HCEC 1CT (cell line): ENCODE measurements around the gene DAG1.
A peak's percentile ranks its signal among the peaks of the same experiment; 100 is the strongest.

Experiments used
- DNase-seq: peaks from one replicate; pipeline ENCODE4 v3.0.0-alpha.2; 2017

Gene DAG1

DNA sequence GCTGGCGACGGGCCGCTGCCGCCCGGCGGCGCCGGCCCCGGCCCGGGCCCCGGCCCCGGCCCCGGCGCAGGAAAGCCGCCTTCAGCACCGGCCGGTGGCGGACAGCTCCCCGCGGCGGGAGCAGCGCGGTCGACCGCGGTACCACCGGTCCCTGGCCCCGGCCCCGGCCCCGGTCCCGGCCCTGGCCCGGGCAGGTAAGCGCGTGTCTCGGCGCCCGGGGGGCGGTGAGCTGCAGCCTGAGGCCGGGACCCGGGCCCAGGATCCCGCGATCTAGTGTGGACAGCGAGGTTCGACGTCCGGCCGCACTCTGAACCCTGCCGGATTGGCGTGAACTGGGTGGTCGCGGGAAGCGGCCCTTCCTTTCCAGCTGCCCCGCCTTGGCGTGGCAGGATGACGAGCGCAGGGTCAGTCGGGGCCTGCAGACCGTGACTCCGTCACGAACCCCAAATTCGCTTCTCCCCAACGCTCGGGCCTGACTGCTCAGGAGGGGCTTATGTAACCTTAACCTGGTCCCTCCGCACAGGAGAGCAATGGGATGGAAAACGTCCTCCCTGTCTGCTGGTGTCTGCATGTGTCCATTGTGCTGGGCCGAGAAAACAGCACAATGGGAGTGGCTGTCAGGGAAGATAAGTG, 84.7 kb downstream of the DAG1 start:
- no peak for DNase-seq

DNA sequence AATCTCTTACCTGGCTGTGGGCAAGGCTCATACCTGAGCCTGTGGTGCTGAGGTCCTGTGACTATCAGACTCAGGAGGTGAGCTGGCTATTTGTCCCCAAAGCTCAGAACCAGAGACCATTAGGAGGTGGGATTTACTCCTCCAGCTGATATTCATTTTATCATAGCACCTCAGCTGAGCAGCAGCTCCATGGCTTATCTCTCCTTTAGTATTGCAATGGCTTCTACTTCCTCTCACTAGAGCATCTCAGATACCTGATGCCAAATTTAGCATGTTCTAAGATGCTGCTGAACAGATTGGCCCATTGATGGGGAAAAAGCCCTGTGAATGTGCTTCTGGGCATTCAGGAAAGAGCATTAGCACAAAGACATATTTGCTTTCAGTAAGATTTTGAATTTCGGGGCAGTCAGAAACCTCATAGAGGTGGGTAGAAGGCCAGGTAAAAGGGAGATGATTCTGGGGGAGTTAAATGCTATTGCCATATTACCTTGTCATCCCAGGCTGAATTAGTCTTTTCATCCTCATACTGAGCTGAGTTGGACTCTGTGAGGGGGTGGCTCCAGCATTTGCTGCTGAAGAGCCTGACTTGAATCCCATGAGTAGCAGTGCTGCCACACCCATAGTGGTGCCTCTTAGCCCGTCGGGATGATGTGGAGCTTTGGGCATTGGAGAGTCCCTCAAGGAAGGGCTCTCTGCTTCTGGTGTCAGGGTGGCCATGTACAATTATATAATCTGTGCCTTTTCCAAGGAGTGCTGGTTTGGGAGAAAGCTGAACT, 86.6 kb downstream of the DAG1 start:
- DNase-seq: no peak

DNA sequence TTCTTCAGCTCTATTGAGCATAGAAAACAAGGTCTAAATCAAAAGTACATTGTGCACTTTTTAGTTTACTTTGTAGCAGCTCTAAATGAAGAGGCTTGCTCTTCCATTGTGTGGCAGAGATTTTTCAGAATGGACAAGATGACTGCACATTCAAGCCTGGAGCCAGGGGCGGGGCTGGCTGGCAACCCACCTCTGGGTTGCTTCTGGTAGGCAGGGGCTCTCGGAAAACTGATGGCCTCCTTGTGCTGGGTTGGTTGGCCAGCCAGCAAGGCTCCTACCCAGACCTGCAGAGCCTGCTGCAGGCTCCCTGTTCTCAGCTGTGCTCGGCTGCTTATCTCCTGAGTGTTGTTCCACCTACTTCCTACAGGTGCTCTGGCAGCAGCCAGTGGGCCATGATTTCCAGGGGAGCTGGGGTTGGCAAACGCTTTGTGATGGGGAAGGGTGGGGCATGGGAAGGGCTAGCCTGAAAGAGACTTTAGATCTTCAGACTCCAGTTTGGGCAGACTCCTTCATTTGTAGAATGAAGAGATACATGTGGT, 93.0 kb downstream of the DAG1 start:
- DNase-seq: no peak

DNA sequence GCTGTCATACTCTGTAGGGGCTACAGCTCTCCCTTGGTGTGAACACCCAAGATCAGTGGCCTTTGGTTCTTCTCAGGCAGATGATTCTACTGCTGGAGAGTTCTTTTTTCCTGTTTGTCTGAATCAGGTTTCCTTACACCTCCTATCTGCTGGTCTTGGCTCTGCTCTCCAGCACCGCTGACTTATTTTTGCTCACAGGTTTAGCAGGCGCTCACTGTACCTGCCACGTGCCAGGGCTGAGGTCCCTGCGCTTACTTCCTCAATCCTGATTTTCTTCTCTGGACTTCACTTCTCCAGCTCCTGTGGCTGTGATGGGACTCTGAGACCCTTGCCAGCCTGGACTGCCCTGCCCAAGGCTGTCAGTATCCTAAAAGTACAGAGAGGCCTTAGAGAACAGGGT, 93.7 kb downstream of the DAG1 start:
- DNase-seq: no peak

DNA sequence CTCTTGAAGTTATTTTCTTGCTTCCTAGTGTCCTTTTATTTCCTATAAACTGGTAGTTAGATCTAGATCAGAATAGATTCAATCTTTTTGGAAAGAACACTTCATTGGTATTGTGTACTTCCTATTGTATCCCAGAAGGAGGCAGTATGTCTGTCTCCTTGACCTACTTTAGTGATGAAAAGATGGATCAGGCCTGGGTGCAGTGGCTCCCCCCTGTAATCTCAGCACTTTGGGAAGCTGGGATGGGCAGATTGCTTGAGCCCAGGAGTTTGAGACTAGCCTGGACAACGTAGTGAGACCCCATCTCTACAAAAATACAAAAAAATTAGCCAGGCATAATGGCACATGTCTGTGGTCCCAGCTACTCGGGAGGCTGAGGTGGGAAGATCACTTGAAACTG, 96.2 kb downstream of the DAG1 start:
- DNase-seq: peak; percentile 15

DNA sequence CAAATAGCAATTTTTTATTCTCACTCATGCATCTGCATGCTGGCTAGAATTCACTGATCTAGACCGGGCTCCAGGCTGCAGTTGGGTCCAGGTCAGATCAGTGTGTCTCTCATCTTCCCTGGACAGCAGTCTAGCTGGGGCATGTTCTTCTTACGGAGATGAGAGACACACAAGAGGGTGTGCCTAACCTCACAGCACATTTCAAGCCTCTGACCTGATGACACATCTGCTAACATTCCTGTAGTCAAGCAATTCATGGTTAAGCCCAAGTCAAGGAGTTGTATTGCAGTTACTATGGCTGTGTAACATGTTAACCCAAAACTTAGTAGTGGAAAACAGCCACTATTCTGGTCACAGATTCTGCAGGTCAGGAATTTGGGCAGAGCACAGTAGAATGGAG, 97.3 kb downstream of the DAG1 start:
- no peak for DNase-seq

DNA sequence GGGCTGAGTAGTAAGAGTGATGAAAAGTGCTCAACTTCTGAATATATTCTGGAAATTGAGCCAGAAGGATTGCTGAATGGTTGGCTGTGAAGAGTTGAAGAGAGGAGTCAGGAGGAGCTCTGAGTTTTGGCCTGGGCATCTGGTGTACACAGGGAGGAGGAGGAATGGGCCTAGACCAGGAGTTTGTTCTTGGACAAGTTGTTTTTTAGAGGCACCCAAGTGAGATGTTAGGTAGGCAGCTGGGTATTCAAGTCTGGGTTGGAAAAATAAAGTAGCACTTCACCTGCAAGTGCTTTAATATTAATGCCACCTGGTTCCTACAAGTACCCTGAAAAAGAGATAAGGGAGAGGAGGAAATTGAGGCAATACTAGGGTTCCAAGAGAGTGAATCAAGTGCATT, 98.9 kb downstream of the DAG1 start:
- DNase-seq: no peak

DNA sequence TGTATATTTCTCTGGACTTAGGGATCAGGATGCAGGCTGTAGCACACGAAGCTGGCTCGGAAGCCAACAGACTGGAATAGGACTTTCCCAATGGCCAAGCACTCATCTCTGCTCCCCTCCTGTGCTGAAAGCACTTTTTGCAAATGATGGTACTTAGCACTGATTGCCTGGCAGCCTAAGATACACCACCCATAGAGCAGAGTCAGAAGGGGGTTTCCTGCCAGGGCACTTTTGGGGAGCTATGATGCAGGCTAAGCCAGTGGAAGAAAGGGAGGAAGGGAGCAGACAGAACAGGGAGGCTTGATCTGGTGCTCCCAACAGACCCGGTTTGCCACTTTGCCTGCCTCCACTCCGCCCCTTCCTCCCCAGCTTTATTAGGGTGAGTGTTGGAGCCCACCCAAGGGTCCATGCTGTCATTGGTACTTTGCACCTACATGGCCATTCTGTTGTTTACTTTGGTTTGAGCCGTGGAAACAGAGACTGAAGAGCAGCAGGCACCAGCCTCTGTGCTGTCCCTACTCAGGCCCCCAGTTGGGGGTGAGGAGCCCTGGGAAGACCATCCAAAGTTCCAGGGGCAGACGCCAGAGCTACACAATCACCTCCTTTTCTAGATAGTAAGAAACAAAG, 100.1 kb downstream of the DAG1 start:
- no peak for DNase-seq

DNA sequence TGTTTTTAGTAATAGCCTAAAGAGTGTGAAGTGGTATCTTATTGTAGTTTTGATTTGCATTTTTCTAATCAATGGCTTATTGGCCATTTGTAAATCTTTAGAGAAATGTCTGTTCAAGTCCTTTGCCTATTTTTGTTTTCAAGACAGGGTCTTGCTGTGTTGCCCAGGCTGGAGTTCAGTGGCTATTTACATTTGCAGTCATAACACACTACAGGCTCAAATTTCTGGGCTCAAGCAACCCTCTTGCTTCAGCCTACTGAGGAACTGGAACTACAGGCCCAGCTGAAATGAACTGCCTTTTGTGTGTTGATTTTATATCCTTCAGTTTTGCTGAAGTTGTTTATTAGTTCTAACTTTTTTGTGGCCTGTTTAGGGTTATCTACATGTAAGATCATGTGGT, 112.1 kb downstream of the DAG1 start:
- no peak for DNase-seq
